Vagina (tissue), 2 donors: Measurements from ENCODE around the gene ADAT3.

Experiments used
- POLR2A ChIP-seq, 2 donors: fragments of 450-650 bp; IDR thresholded peaks; one replicate each; pipeline ENCODE4 v1.6.1; 2017; ENCODE audit warnings: antibody characterized with exemption in 2 of 2, mild to moderate bottlenecking in 2 of 2, moderate library complexity in 2 of 2
- TF ChIP-seq, protein P1 (sequence below), 3 experiments: fragments of 450-650 bp in 2 of 3; fragments of 200-600 bp in 1 of 3; sonication (generic) in 1 of 3; IDR thresholded peaks; one replicate each; pipeline ENCODE4 v1.5.1; 2017 to 2019; ENCODE audit warnings: antibody characterized with exemption in 3 of 3, mild to moderate bottlenecking in 2 of 3, moderate library complexity in 2 of 3

DNA sequence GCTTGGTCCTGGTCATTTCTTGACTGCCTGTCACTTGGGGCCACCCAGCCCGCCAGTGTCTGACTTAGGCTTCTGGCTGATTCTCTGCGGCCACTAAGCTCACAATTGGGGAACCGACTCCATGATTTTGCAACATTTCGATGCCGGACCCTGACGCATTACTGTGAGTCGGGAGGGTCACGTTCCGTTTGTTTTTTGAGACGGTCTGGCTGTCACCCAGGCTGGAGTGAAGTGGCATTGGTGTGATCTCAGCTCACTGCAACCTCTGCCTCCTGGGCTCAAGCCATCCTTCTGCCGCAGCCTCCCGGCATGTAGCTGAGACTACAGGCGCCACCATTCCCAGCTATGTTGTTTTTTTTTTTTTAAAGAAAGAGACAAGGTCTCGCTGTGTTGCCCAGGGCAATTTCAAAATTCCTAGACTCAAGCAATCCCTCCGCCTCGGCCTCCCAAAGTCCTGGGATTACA is 3.2 kb upstream of the ADAT3 start:
- TF ChIP-seq, protein P1, sequence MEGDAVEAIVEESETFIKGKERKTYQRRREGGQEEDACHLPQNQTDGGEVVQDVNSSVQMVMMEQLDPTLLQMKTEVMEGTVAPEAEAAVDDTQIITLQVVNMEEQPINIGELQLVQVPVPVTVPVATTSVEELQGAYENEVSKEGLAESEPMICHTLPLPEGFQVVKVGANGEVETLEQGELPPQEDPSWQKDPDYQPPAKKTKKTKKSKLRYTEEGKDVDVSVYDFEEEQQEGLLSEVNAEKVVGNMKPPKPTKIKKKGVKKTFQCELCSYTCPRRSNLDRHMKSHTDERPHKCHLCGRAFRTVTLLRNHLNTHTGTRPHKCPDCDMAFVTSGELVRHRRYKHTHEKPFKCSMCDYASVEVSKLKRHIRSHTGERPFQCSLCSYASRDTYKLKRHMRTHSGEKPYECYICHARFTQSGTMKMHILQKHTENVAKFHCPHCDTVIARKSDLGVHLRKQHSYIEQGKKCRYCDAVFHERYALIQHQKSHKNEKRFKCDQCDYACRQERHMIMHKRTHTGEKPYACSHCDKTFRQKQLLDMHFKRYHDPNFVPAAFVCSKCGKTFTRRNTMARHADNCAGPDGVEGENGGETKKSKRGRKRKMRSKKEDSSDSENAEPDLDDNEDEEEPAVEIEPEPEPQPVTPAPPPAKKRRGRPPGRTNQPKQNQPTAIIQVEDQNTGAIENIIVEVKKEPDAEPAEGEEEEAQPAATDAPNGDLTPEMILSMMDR (IDR thresholded peaks at IDR 0.05): no peak
- no peak for TF ChIP-seq POLR2A (IDR thresholded peaks at IDR 0.05)
